ENCODE data around the gene APCDD1. TPM values are rescaled to one million over a fixed set of nuclear protein-coding genes. Genes with fewer than 3 reads are reported as not detected.

The APCDD1 gene
- 2.6 TPM for total RNA-seq

GRCh38 chr18:10453806-10454680, at the start of gene APCDD1:
Gene APCDD1 (plus strand): TSS chr18:10454635. CDS start chr18:10454982, 347 bp downstream.
- Histone ChIP-seq H3K36me3 (ENCODE audit: control insufficient read depth in 3 of 3, insufficient read depth in 3 of 3, low read length in 3 of 3) (no peaks in the 10 kb centered on the region), H3K4me1 (ENCODE audit: control insufficient read depth in 3 of 3, insufficient read depth in 3 of 3, low read length in 3 of 3) (peaks cover 8 to 15% (median 12%) of the 10 kb centered on the region in 3 donors), H3K9ac (ENCODE audit: low read depth in 1 of 3, low read length in 3 of 3) (peak within 1 kb of the TSS in 2 of 3 donors; percentile 5 to 63), H3K4me3 (ENCODE audit: low read length in 3 of 3) (peak within 1 kb of the TSS; percentile 53 to 73 (median 54)), H3K9me3 (ENCODE audit: control insufficient read depth in 3 of 3, low read length in 3 of 3) (no peaks in the 10 kb centered on the region), H3K27me3 (ENCODE audit: control insufficient read depth in 3 of 3, insufficient read depth in 3 of 3, low read length in 3 of 3) (peaks cover 6 to 51% (median 38%) of the 10 kb centered on the region in 3 donors), H3K27ac (ENCODE audit: low read depth, low read length) (peak within 1 kb of the TSS; percentile 39)

- H3K4me3 ChIP-seq (ENCODE audit: low read length in 3 of 3): no peak overlapping the region
- no peaks in the 10 kb centered on the region for H3K4me1 ChIP-seq (ENCODE audit: control insufficient read depth in 3 of 3, insufficient read depth in 3 of 3, low read length in 3 of 3)
- H3K9me3 ChIP-seq (ENCODE audit: control insufficient read depth in 3 of 3, low read length in 3 of 3): no peaks in the 10 kb centered on the region
- H3K27ac ChIP-seq (ENCODE audit: low read depth, low read length): no peak overlapping the region
- H3K27me3 ChIP-seq (ENCODE audit: control insufficient read depth in 3 of 3, insufficient read depth in 3 of 3, low read length in 3 of 3): peaks cover 0 to 8% (median 7%) of the 10 kb centered on the region in 3 donors
- H3K36me3 ChIP-seq (ENCODE audit: control insufficient read depth in 3 of 3, insufficient read depth in 3 of 3, low read length in 3 of 3): no peaks in the 10 kb centered on the region
- no peak overlapping the region for H3K9ac ChIP-seq (ENCODE audit: low read depth in 1 of 3, low read length in 3 of 3)
Observed at GRCh38 chr18:10405014-10405493, 49.4 kb upstream of the APCDD1 start.

GRCh38 chr18:10405816-10406663, 48.4 kb upstream of the APCDD1 start:
- H3K27ac ChIP-seq (ENCODE audit: low read depth, low read length): no peak overlapping the region
- H3K4me1 ChIP-seq (ENCODE audit: control insufficient read depth in 3 of 3, insufficient read depth in 3 of 3, low read length in 3 of 3): no peaks in the 10 kb centered on the region
- no peaks in the 10 kb centered on the region for H3K36me3 ChIP-seq (ENCODE audit: control insufficient read depth in 3 of 3, insufficient read depth in 3 of 3, low read length in 3 of 3)
- H3K4me3 ChIP-seq (ENCODE audit: low read length in 3 of 3): no peak overlapping the region
- no peaks in the 10 kb centered on the region for H3K9me3 ChIP-seq (ENCODE audit: control insufficient read depth in 3 of 3, low read length in 3 of 3)
- H3K9ac ChIP-seq (ENCODE audit: low read depth in 1 of 3, low read length in 3 of 3): no peak overlapping the region
- H3K27me3 ChIP-seq (ENCODE audit: control insufficient read depth in 3 of 3, insufficient read depth in 3 of 3, low read length in 3 of 3): peaks cover 0 to 8% (median 7%) of the 10 kb centered on the region in 3 donors

GRCh38 chr18:10408131-10408530, 46.3 kb upstream of the APCDD1 start:
- Histone ChIP-seq H3K9me3 (ENCODE audit: control insufficient read depth in 3 of 3, low read length in 3 of 3) (no peaks in the 10 kb centered on the region), H3K27ac (ENCODE audit: low read depth, low read length) (no peak overlapping the region), H3K27me3 (ENCODE audit: control insufficient read depth in 3 of 3, insufficient read depth in 3 of 3, low read length in 3 of 3) (peaks cover 0 to 3% (median 3%) of the 10 kb centered on the region in 3 donors), H3K4me3 (ENCODE audit: low read length in 3 of 3) (no peak overlapping the region), H3K9ac (ENCODE audit: low read depth in 1 of 3, low read length in 3 of 3) (no peak overlapping the region), H3K4me1 (ENCODE audit: control insufficient read depth in 3 of 3, insufficient read depth in 3 of 3, low read length in 3 of 3) (no peaks in the 10 kb centered on the region), H3K36me3 (ENCODE audit: control insufficient read depth in 3 of 3, insufficient read depth in 3 of 3, low read length in 3 of 3) (no peaks in the 10 kb centered on the region)

- Histone ChIP-seq H3K4me3 (ENCODE audit: low read length in 3 of 3) (no peak overlapping the region), H3K27me3 (ENCODE audit: control insufficient read depth in 3 of 3, insufficient read depth in 3 of 3, low read length in 3 of 3) (peaks cover 0 to 3% (median 3%) of the 10 kb centered on the region in 3 donors), H3K36me3 (ENCODE audit: control insufficient read depth in 3 of 3, insufficient read depth in 3 of 3, low read length in 3 of 3) (no peaks in the 10 kb centered on the region), H3K9ac (ENCODE audit: low read depth in 1 of 3, low read length in 3 of 3) (no peak overlapping the region), H3K27ac (ENCODE audit: low read depth, low read length) (no peak overlapping the region), H3K4me1 (ENCODE audit: control insufficient read depth in 3 of 3, insufficient read depth in 3 of 3, low read length in 3 of 3) (no peaks in the 10 kb centered on the region), H3K9me3 (ENCODE audit: control insufficient read depth in 3 of 3, low read length in 3 of 3) (no peaks in the 10 kb centered on the region)
Observed at GRCh38 chr18:10409041-10409440, 45.4 kb upstream of the APCDD1 start.

- Histone ChIP-seq H3K4me1 (ENCODE audit: control insufficient read depth in 3 of 3, insufficient read depth in 3 of 3, low read length in 3 of 3) (no peaks in the 10 kb centered on the region), H3K4me3 (ENCODE audit: low read length in 3 of 3) (no peak overlapping the region), H3K27ac (ENCODE audit: low read depth, low read length) (no peak overlapping the region), H3K9me3 (ENCODE audit: control insufficient read depth in 3 of 3, low read length in 3 of 3) (no peaks in the 10 kb centered on the region), H3K9ac (ENCODE audit: low read depth in 1 of 3, low read length in 3 of 3) (no peak overlapping the region), H3K27me3 (ENCODE audit: control insufficient read depth in 3 of 3, insufficient read depth in 3 of 3, low read length in 3 of 3) (peaks cover 0 to 3% (median 3%) of the 10 kb centered on the region in 3 donors), H3K36me3 (ENCODE audit: control insufficient read depth in 3 of 3, insufficient read depth in 3 of 3, low read length in 3 of 3) (no peaks in the 10 kb centered on the region)
Observed at GRCh38 chr18:10410472-10411308, 43.7 kb upstream of the APCDD1 start.

GRCh38 chr18:10412933-10413332, 41.5 kb upstream of the APCDD1 start:
- H3K27ac ChIP-seq (ENCODE audit: low read depth, low read length): no peak overlapping the region
- peaks cover 0 to 3% (median 0%) of the 10 kb centered on the region in 3 donors for H3K27me3 ChIP-seq (ENCODE audit: control insufficient read depth in 3 of 3, insufficient read depth in 3 of 3, low read length in 3 of 3)
- H3K9ac ChIP-seq (ENCODE audit: low read depth in 1 of 3, low read length in 3 of 3): no peak overlapping the region
- H3K4me1 ChIP-seq (ENCODE audit: control insufficient read depth in 3 of 3, insufficient read depth in 3 of 3, low read length in 3 of 3): no peaks in the 10 kb centered on the region
- no peaks in the 10 kb centered on the region for H3K9me3 ChIP-seq (ENCODE audit: control insufficient read depth in 3 of 3, low read length in 3 of 3)
- no peak overlapping the region for H3K4me3 ChIP-seq (ENCODE audit: low read length in 3 of 3)
- no peaks in the 10 kb centered on the region for H3K36me3 ChIP-seq (ENCODE audit: control insufficient read depth in 3 of 3, insufficient read depth in 3 of 3, low read length in 3 of 3)

GRCh38 chr18:10413722-10414121, 40.7 kb upstream of the APCDD1 start:
- Histone ChIP-seq H3K4me3 (ENCODE audit: low read length in 3 of 3) (no peak overlapping the region), H3K36me3 (ENCODE audit: control insufficient read depth in 3 of 3, insufficient read depth in 3 of 3, low read length in 3 of 3) (no peaks in the 10 kb centered on the region), H3K4me1 (ENCODE audit: control insufficient read depth in 3 of 3, insufficient read depth in 3 of 3, low read length in 3 of 3) (no peaks in the 10 kb centered on the region), H3K9ac (ENCODE audit: low read depth in 1 of 3, low read length in 3 of 3) (no peak overlapping the region), H3K27ac (ENCODE audit: low read depth, low read length) (no peak overlapping the region), H3K9me3 (ENCODE audit: control insufficient read depth in 3 of 3, low read length in 3 of 3) (no peaks in the 10 kb centered on the region), H3K27me3 (ENCODE audit: control insufficient read depth in 3 of 3, insufficient read depth in 3 of 3, low read length in 3 of 3) (peaks cover 0 to 3% (median 0%) of the 10 kb centered on the region in 3 donors)

GRCh38 chr18:10414293-10414842, 40.1 kb upstream of the APCDD1 start:
- Histone ChIP-seq H3K27ac (ENCODE audit: low read depth, low read length) (no peak overlapping the region), H3K9me3 (ENCODE audit: control insufficient read depth in 3 of 3, low read length in 3 of 3) (no peaks in the 10 kb centered on the region), H3K4me3 (ENCODE audit: low read length in 3 of 3) (no peak overlapping the region), H3K4me1 (ENCODE audit: control insufficient read depth in 3 of 3, insufficient read depth in 3 of 3, low read length in 3 of 3) (no peaks in the 10 kb centered on the region), H3K9ac (ENCODE audit: low read depth in 1 of 3, low read length in 3 of 3) (no peak overlapping the region), H3K36me3 (ENCODE audit: control insufficient read depth in 3 of 3, insufficient read depth in 3 of 3, low read length in 3 of 3) (no peaks in the 10 kb centered on the region), H3K27me3 (ENCODE audit: control insufficient read depth in 3 of 3, insufficient read depth in 3 of 3, low read length in 3 of 3) (peaks cover 0 to 3% (median 0%) of the 10 kb centered on the region in 3 donors)

Data from skeletal muscle tissue (tissue), 4 donors.